Measurements from ENCODE around the gene CRYBG1. TPM values are rescaled to one million over a fixed set of nuclear protein-coding genes. Genes with fewer than 3 reads are reported as not detected.

Gene CRYBG1
- polyA plus RNA-seq, 2 of the 4 experiments (the other 2 are of a cell fraction), result 0.31 to 0.37 TPM

- POLR2A ChIA-PET, result no interaction called here
Observed at GRCh38 chr6:106458021-106458986, 97.8 kb downstream of the CRYBG1 start.

GRCh38 chr6:106460481-106460880 is 100.0 kb downstream of the CRYBG1 start:
- no peak for ATAC-seq
- no peaks in the 10 kb centered on the region for H3K9me3 ChIP-seq
- FAIRE-seq, result no peak
- no peak for TF ChIP-seq CHD4 (IDR thresholded peaks at IDR 0.05; ENCODE audit: borderline replicate concordance)
- no peak for TF ChIP-seq RNF2 (IDR thresholded peaks at IDR 0.05; ENCODE audit: borderline replicate concordance, low read depth)
- no peak for TF ChIP-seq ZNF302 (CRISPR knock-in tag; IDR thresholded peaks at IDR 0.05)
- TF ChIP-seq ZFP36 (IDR thresholded peaks at IDR 0.05; ENCODE audit: borderline replicate concordance, partially characterized antibody), result no peak
- TF ChIP-seq RCOR1 (IDR thresholded peaks at IDR 0.05; ENCODE audit: low read depth, low read length), result no peak
- ChIA-PET POLR2A (no interaction called here), CTCF (interaction anchor here (1.2 to 1.7 kb wide), 2 partner anchors 97 to 106 kb away, joined by 3 to 5 read pairs; no protein-coding TSS in a partner anchor)
- WGBS (ENCODE audit: missing lambda C conversion rate), result 78% methylated on average over 2 of the region's 2 CpGs
- H3K4me2 ChIP-seq, result no peak overlapping the region
- no peak overlapping the region for H3K27ac ChIP-seq
- no peak for DNase-seq (ENCODE audit: low read depth in 1 of 2, low spot score in 1 of 2)
- H3K4me3 ChIP-seq, result no peak overlapping the region
- no peaks in the 10 kb centered on the region for H3K4me1 ChIP-seq

More at GRCh38 chr6:106458021-106458986, 97.8 kb downstream of the CRYBG1 start:
- Histone ChIP-seq H3K27ac (no peak overlapping the region), H3K4me1 (no peaks in the 10 kb centered on the region), H3K4me3 (no peak overlapping the region), H3K4me2 (no peak overlapping the region), H3K9me3 (no peaks in the 10 kb centered on the region)
- no peak for FAIRE-seq
- no peak for DNase-seq (ENCODE audit: low read depth in 1 of 2, low spot score in 1 of 2)
- ATAC-seq, result no peak
- TF ChIP-seq BHLHE40 (IDR thresholded peaks at IDR 0.05; ENCODE audit: low read depth, low read length), result no peak
- TF ChIP-seq BCL3 (IDR thresholded peaks at IDR 0.05), result no peak
- no peak for TF ChIP-seq TP53 (CRISPR knock-in tag; IDR thresholded peaks at IDR 0.05)
- TF ChIP-seq CBX8 (IDR thresholded peaks at IDR 0.05), result no peak
- TF ChIP-seq EHF (CRISPR knock-in tag; IDR thresholded peaks at IDR 0.05), result no peak
- WGBS (ENCODE audit: missing lambda C conversion rate), result 63% methylated on average over 6 of the region's 7 CpGs
- CTCF ChIA-PET, result interaction anchor here (0.6 to 2.1 kb wide), 6 partner anchors 10 to 535 kb away, joined by 3 to 7 read pairs (median 3); no protein-coding TSS in a partner anchor

- ATAC-seq, result no peak
- TF ChIP-seq RNF2 (IDR thresholded peaks at IDR 0.05; ENCODE audit: borderline replicate concordance, low read depth) (no peak), CTCF (IDR thresholded peaks at IDR 0.05) (no peak), ZC3H11A (IDR thresholded peaks at IDR 0.05) (no peak), ATOH8 (CRISPR knock-in tag; IDR thresholded peaks at IDR 0.05; ENCODE audit: low read depth) (no peak)
- no peak for FAIRE-seq
- Histone ChIP-seq H3K4me2 (no peak overlapping the region), H3K4me3 (no peak overlapping the region), H3K4me1 (no peaks in the 10 kb centered on the region), H3K9me3 (no peaks in the 10 kb centered on the region), H3K27ac (no peak overlapping the region)
- ChIA-PET POLR2A (no interaction called here), CTCF (interaction anchor here (1.2 to 1.7 kb wide), 2 partner anchors 96 to 105 kb away, joined by 3 to 5 read pairs; no protein-coding TSS in a partner anchor)
- DNase-seq (ENCODE audit: low read depth in 1 of 2, low spot score in 1 of 2), result no peak
Observed at GRCh38 chr6:106461084-106461483, 100.6 kb downstream of the CRYBG1 start.

All from A549 (cell line).